GM19193 (cell line): ENCODE results near the gene RNF144A.

Experiments used
- POLR2A ChIP-seq: IDR thresholded peaks from 4 replicates; pipeline ENCODE4 v1.6.1; 2011; ENCODE audit not compliant: insufficient read depth, insufficient read length; ENCODE audit errors: extremely low read depth

RNF144A gene

GRCh38 chr2:7022492-7023385, 105.5 kb downstream of the RNF144A start:
- TF ChIP-seq POLR2A, result no peak

GRCh38 chr2:7023542-7023941, 106.3 kb downstream of the RNF144A start:
- TF ChIP-seq POLR2A, result no peak

- no peak for TF ChIP-seq POLR2A
Observed at GRCh38 chr2:7024261-7024660, 107.0 kb downstream of the RNF144A start.

GRCh38 chr2:7025082-7025481, 107.9 kb downstream of the RNF144A start:
- TF ChIP-seq POLR2A, result no peak

GRCh38 chr2:7026742-7027141, 109.5 kb downstream of the RNF144A start:
- no peak for TF ChIP-seq POLR2A

GRCh38 chr2:7027411-7027810, 110.2 kb downstream of the RNF144A start:
- TF ChIP-seq POLR2A, result no peak

- no peak for TF ChIP-seq POLR2A
Observed at GRCh38 chr2:7027956-7028655, 110.9 kb downstream of the RNF144A start.

GRCh38 chr2:7028846-7029245, 111.6 kb downstream of the RNF144A start:
- TF ChIP-seq POLR2A, result no peak

GRCh38 chr2:7029291-7030059, 112.3 kb downstream of the RNF144A start:
- TF ChIP-seq POLR2A, result no peak

- no peak for TF ChIP-seq POLR2A
Observed at GRCh38 chr2:7030810-7031209, 113.6 kb downstream of the RNF144A start.

- no peak for TF ChIP-seq POLR2A
Observed at GRCh38 chr2:7031547-7032245, 114.5 kb downstream of the RNF144A start.

- TF ChIP-seq POLR2A, result no peak
Observed at GRCh38 chr2:7032371-7032770, 115.2 kb downstream of the RNF144A start.

- TF ChIP-seq POLR2A, result no peak
Observed at GRCh38 chr2:7033136-7033960, 116.1 kb downstream of the RNF144A start.

- no peak for TF ChIP-seq POLR2A
Observed at GRCh38 chr2:7034303-7034702, 117.1 kb downstream of the RNF144A start.
